Measurements from ENCODE around the gene MTHFS.

The MTHFS gene

DNA sequence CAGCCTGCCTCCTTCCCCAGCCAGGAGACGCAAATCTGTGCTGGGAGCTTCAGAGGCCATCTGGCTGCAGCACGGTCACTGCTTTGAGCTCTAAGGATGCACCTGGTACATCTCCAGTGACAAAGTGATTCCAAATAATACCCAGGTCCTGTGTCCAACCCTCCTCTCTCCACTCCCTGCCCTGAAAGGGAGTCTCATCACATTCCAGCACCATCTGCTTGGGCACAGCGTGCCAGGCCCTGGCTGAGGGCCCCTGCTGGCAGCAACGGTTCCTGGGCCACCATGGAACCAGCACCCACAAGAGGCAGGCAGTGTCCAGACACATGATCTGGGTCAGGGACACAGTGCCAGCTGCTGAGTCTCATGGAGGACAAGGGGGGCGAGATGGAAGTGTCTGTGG, 81.3 kb downstream of the MTHFS start:
- TF ChIP-seq, protein P1, sequence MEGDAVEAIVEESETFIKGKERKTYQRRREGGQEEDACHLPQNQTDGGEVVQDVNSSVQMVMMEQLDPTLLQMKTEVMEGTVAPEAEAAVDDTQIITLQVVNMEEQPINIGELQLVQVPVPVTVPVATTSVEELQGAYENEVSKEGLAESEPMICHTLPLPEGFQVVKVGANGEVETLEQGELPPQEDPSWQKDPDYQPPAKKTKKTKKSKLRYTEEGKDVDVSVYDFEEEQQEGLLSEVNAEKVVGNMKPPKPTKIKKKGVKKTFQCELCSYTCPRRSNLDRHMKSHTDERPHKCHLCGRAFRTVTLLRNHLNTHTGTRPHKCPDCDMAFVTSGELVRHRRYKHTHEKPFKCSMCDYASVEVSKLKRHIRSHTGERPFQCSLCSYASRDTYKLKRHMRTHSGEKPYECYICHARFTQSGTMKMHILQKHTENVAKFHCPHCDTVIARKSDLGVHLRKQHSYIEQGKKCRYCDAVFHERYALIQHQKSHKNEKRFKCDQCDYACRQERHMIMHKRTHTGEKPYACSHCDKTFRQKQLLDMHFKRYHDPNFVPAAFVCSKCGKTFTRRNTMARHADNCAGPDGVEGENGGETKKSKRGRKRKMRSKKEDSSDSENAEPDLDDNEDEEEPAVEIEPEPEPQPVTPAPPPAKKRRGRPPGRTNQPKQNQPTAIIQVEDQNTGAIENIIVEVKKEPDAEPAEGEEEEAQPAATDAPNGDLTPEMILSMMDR (IDR thresholded peaks at IDR 0.05): no peak

DNA sequence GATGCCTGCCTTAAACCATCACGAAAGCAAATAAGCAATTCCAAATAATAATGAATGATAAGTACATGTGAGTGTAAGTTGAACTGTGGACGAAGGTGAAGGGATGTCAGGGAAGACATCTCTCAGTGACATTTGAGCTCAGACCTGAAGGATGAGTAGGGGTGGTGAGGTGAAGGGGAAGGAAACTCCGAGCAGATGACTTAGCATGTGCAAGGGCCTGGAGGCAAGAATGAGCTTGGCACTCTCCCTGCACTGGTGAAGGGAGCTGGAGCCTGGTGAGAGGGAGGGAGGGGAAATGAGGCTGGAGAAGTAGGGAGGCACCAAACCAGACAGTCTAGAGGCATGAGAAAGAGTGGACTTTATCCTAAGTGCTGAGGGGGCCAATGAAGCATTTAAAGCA, 84.3 kb downstream of the MTHFS start:
- TF ChIP-seq, protein P1 (IDR thresholded peaks at IDR 0.05): no peak

DNA sequence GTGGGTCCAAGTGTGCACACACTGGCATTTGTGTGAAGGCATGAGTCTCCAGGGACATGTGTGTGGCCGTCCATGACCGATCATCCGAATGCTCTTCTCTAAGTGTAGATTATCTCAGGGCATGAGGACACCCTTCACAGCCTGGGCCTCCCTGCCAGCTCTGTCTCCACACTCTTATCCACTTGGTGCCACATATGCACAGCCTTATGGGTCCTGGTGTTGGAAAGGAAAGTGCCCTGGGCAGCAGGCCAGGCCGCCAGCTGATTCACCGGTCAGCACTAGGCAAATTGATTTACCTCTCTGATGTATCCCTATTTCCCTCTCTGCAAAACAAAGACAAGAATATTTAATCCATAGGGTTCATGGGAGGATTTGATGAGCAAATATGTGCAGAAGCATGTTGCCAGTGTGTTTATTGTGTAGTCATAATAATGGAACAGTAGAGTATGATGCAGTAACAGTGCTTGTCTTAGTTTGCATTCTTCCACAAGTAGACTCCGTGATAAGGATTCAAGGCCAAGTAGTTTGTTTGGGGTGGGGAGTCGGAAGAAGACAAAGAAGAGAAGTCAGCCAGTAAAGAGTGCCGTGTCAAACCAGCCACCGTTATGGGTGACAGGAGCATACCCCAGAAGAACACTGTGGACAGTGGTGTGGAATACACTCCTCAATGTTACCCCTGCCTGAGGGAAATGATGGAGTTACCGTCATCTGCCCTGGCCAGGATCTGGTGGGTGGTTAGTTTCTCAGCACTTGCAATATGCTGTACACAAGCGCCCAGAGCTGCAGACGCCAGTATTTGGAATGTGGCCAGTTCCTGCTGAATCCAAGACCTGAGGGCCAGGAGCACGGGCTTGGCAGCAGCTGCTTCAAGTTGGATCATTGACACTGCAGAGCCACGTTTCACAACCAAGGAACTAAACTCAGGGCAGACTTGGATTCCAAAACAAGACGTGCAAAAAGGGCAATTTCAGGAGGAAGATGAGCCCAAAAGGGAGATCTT, 85.1 kb downstream of the MTHFS start:
- TF ChIP-seq, protein P1 (IDR thresholded peaks at IDR 0.05): no peak

DNA sequence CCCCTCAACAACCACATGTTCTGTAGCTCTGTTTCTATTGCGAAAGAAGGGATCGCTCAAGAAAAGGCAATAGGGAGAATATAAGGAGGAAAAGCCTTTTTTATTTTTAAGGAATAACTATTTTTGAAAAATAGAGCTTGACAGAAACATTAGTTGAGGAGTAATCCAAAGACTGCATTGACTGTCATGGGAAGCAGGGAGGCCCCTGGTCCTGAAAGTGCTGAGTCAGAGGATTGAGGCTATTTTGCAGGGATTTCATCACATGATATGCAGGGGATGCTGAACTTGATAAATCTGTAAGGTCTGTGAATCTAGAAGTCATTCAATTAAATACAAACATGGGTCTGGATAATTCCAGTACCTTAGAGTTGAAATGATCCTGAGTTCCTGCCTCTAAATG, 92.0 kb downstream of the MTHFS start:
- TF ChIP-seq, protein P1 (IDR thresholded peaks at IDR 0.05): no peak

DNA sequence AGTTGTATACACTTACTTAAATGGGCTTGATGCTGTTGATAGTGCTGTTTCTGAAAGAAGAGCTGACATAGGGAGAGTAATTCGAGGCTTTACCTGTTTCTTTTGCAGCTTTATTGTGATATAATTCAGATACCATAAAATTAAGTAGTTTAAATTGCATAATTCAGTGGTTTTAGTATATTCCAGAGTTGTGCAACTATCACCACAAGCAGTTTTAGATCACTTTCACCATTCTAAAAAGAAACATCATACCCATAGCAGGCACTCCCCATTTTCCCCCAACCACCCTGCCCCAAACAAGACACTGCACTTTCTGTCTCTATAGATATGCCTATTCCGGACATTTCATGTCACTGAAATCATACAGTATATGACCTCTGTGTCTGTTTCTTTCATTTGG, 98.5 kb downstream of the MTHFS start:
- TF ChIP-seq, protein P1 (IDR thresholded peaks at IDR 0.05): no peak

Measured in LNCAP (cell line).